Choroid plexus epithelial cell (primary cell): Measurements from ENCODE around the gene DOCK10.

ENCODE experiments used
- DNase-seq: peaks from one replicate; pipeline ENCODE4 v3.0.0-alpha.2; 2010; ENCODE audit warnings: low read depth
- H3K4me3 ChIP-seq: 2 replicates; pipeline ENCODE4 v1.5.1; 2011; ENCODE audit warnings: low read depth, mild to moderate bottlenecking, control low read depth, low read length, moderate library complexity
- CTCF ChIP-seq: conservative IDR thresholded peaks from 2 replicates; pipeline ENCODE4 v1.5.1; 2011; ENCODE audit warnings: low read depth, mild to moderate bottlenecking, control low read depth, inconsistent platforms, low read length, moderate library complexity

The DOCK10 gene

GRCh38 chr2:225027061-225027762 lies 15.1 kb downstream of the DOCK10 start:
- TF ChIP-seq CTCF, result no peak
- no peak overlapping the region for H3K4me3 ChIP-seq
- DNase-seq, result no peak

GRCh38 chr2:225025917-225026571 lies 16.2 kb downstream of the DOCK10 start:
- TF ChIP-seq CTCF, result no peak
- no peak overlapping the region for H3K4me3 ChIP-seq
- DNase-seq, result peak; percentile 97

GRCh38 chr2:225022188-225022587 lies 20.1 kb downstream of the DOCK10 start:
- DNase-seq, result no peak
- TF ChIP-seq CTCF, result no peak
- H3K4me3 ChIP-seq, result no peak overlapping the region

GRCh38 chr2:225020168-225020849 lies 22.0 kb downstream of the DOCK10 start:
- DNase-seq, result no peak
- TF ChIP-seq CTCF, result no peak
- H3K4me3 ChIP-seq, result no peak overlapping the region

GRCh38 chr2:225019105-225019504 lies 23.2 kb downstream of the DOCK10 start:
- no peak overlapping the region for H3K4me3 ChIP-seq
- DNase-seq, result no peak
- no peak for TF ChIP-seq CTCF

- TF ChIP-seq CTCF, result no peak
- H3K4me3 ChIP-seq, result no peak overlapping the region
Measured at GRCh38 chr2:225017713-225018112, 24.6 kb downstream of the DOCK10 start.

More at GRCh38 chr2:225017713-225018112, 24.6 kb downstream of the DOCK10 start:
- DNase-seq, result no peak
